Lower lobe of right lung (tissue), 2 donors: Measurements from ENCODE around the gene ACBD4. TPM values are rescaled to one million over a fixed set of nuclear protein-coding genes. Genes with fewer than 3 reads are reported as not detected.
A peak's percentile ranks its signal among the peaks of the same experiment; 100 is the strongest.

Experiments used
- ATAC-seq, 2 donors: fragments of 200-7000 bp; cut with Tn5 transposase; one replicate each; pipeline ENCODE4 v1.9.1; 2020 to 2022; ENCODE audit warnings: mild to moderate bottlenecking in 2 of 2, moderate library complexity in 2 of 2
- DNase-seq: peaks from one replicate; pipeline ENCODE4 v3.0.0-alpha.2; 2020
- H3K27ac ChIP-seq: fragments of 200-600 bp; one replicate; pipeline ENCODE4 v1.8.0; 2022
- H3K27me3 ChIP-seq: fragments of 200-600 bp; one replicate; pipeline ENCODE4 v1.8.0; 2022; ENCODE audit warnings: low read depth
- H3K36me3 ChIP-seq: fragments of 200-600 bp; one replicate; pipeline ENCODE4 v1.8.0; 2022; ENCODE audit warnings: mild to moderate bottlenecking
- H3K4me1 ChIP-seq: fragments of 200-600 bp; one replicate; pipeline ENCODE4 v1.8.0; 2022
- H3K4me3 ChIP-seq: fragments of 200-600 bp; one replicate; pipeline ENCODE4 v1.8.0; 2022; ENCODE audit warnings: mild to moderate bottlenecking
- H3K9me3 ChIP-seq: fragments of 200-600 bp; one replicate; pipeline ENCODE4 v1.8.0; 2022
- CTCF ChIP-seq: fragments of 200-600 bp; IDR thresholded peaks from one replicate; pipeline ENCODE4 v1.8.0; 2022; ENCODE audit warnings: antibody characterized with exemption, mild to moderate bottlenecking
- intact Hi-C: fragments of 100-400 bp; cut with DNase I; formaldehyde crosslinking; loops from one replicate; pipeline ENCODE4 v1.11.0; 2022
- total RNA-seq: library from RNA; stranded (reverse); fragmentation: NEBNext Ultra II Directional; extraction: Animal tissue kit (Norgen Biotek cat#: 25700); gene quantifications from one replicate; pipeline ENCODE4 v1.2.1, GENCODE V29; 2021
- donor health status: DM: no; HTN: yes; CAD: no; lungs with severe emphysema.

ACBD4 gene
- total RNA-seq, 1 donor from 2014 or later, result 16.6 TPM

GRCh38 chr17:45172232-45172540 is 36.7 kb downstream of the ACBD4 start:
- Histone ChIP-seq H3K27me3 (no peaks in the 10 kb centered on the region), H3K27ac (peak overlapping the region; percentile 90), H3K9me3 (no peaks in the 10 kb centered on the region), H3K36me3 (no peaks in the 10 kb centered on the region), H3K4me1 (peaks cover 34% of the 10 kb centered on the region), H3K4me3 (peak overlapping the region; percentile 46)
- intact Hi-C loops, result no loop called here
- no peak for DNase-seq
- ATAC-seq, result no peak
- no peak for TF ChIP-seq CTCF

GRCh38 chr17:45172541-45173286 is 37.2 kb downstream of the ACBD4 start:
- DNase-seq, result peak; percentile 74
- intact Hi-C loops, result no loop called here

GRCh38 chr17:45175759-45176115 is 40.2 kb downstream of the ACBD4 start:
- intact Hi-C loops, result no loop called here
- ATAC-seq, result no peak

More at GRCh38 chr17:45172541-45173286, 37.2 kb downstream of the ACBD4 start:
- peak; percentile 83 to 86 for ATAC-seq
- peaks cover 34% of the 10 kb centered on the region for H3K4me1 ChIP-seq
- peak overlapping the region; percentile 90 for H3K27ac ChIP-seq
- H3K36me3 ChIP-seq, result no peaks in the 10 kb centered on the region
- H3K9me3 ChIP-seq, result no peaks in the 10 kb centered on the region
- peak overlapping the region; percentile 46 for H3K4me3 ChIP-seq
- no peaks in the 10 kb centered on the region for H3K27me3 ChIP-seq
- no peak for TF ChIP-seq CTCF

DNA sequence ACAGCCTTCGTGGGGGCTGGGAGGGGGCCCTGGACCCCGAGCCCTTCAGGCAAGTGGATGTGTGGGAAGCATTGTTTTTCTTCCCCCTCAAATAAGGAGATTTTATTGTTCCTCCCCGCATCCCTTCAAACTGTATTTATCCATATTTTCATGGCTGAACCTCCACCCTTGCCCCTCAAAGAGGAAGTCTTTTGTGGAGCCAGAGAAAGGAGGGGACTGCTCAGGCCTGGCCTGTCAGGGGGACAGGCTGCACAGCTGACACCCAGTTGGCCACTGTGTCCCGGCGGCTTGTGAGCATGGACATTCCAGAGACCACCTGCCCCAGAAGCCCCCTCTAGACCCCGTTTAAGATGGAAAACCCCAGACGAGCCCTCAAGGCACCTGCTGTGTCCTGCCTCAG is 42.1 kb downstream of the ACBD4 start:
- Histone ChIP-seq H3K4me3 (no peak overlapping the region), H3K27ac (no peak overlapping the region), H3K4me1 (peaks cover 10% of the 10 kb centered on the region), H3K9me3 (no peaks in the 10 kb centered on the region), H3K27me3 (no peaks in the 10 kb centered on the region), H3K36me3 (no peaks in the 10 kb centered on the region)
- intact Hi-C loops, result no loop called here
- ATAC-seq (no peak), DNase-seq (no peak)
- TF ChIP-seq CTCF, result no peak

More at GRCh38 chr17:45175759-45176115, 40.2 kb downstream of the ACBD4 start:
- Histone ChIP-seq H3K36me3 (no peaks in the 10 kb centered on the region), H3K4me1 (peaks cover 28% of the 10 kb centered on the region), H3K9me3 (no peaks in the 10 kb centered on the region), H3K27ac (no peak overlapping the region), H3K4me3 (no peak overlapping the region), H3K27me3 (no peaks in the 10 kb centered on the region)
- no peak for TF ChIP-seq CTCF
- DNase-seq, result no peak

DNA sequence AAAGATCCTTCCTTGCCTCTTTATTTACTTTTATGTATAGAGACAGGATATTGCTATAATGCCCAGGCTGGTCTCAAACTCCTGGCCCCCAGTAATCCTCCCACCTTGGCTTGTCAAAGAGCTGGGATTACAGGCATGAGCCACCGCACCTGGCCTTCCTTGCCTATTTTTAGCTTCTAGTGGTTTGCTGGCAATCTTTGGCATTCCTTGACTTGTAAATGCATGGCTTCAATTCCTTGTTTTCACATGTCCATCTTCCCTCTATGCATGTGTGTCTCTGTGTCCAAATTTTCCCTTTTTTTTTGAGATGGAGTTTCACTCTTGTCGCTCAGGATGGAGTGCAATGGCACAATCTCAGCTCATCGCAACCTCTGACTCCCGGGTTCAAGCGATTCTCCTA is 48.7 kb downstream of the ACBD4 start:
- intact Hi-C loops, result no loop called here
- H3K9me3 ChIP-seq, result no peaks in the 10 kb centered on the region
- H3K4me1 ChIP-seq, result no peaks in the 10 kb centered on the region
- H3K27ac ChIP-seq, result no peak overlapping the region
- no peaks in the 10 kb centered on the region for H3K36me3 ChIP-seq
- no peaks in the 10 kb centered on the region for H3K27me3 ChIP-seq
- no peak for TF ChIP-seq CTCF
- ATAC-seq (no peak), DNase-seq (no peak)
- H3K4me3 ChIP-seq, result no peak overlapping the region
